Endothelial cell (in vitro differentiated cells): ENCODE data around the gene CCDC134. TPM values are rescaled to one million over a fixed set of nuclear protein-coding genes. Genes with fewer than 3 reads are reported as not detected.

ENCODE experiments used
- DNase-seq: peaks from one replicate; pipeline ENCODE4 v3.0.0; 2021; ENCODE audit warnings: low spot score
- H3K27ac Mint-ChIP-seq: one replicate; pipeline ENCODE4 v1.8.0; 2021; ENCODE audit warnings: mixed read lengths, inconsistent platforms; ENCODE audit not compliant: unreplicated experiment
- H3K27me3 Mint-ChIP-seq: one replicate; pipeline ENCODE4 v1.8.0; 2021; ENCODE audit warnings: mild to moderate bottlenecking, moderate library complexity, mixed read lengths, inconsistent platforms; ENCODE audit not compliant: unreplicated experiment
- H3K36me3 Mint-ChIP-seq: one replicate; pipeline ENCODE4 v1.8.0; 2021; ENCODE audit warnings: mild to moderate bottlenecking, low read depth, mixed read lengths, inconsistent platforms; ENCODE audit not compliant: unreplicated experiment
- H3K4me1 Mint-ChIP-seq: one replicate; pipeline ENCODE4 v1.8.0; 2021; ENCODE audit warnings: mild to moderate bottlenecking, mixed read lengths, inconsistent platforms; ENCODE audit not compliant: unreplicated experiment
- H3K4me3 Mint-ChIP-seq: one replicate; pipeline ENCODE4 v1.8.0; 2021; ENCODE audit warnings: mild to moderate bottlenecking, mixed read lengths, inconsistent platforms; ENCODE audit not compliant: unreplicated experiment
- H3K9me3 Mint-ChIP-seq: one replicate; pipeline ENCODE4 v1.8.0; 2021; ENCODE audit warnings: mixed read lengths, inconsistent platforms; ENCODE audit not compliant: unreplicated experiment
- CTCF ChIP-seq: fragments of 200-600 bp; sonication (generic); IDR thresholded peaks from one replicate; pipeline ENCODE4 v1.5.0; 2021; ENCODE audit warnings: antibody characterized with exemption; ENCODE audit not compliant: unreplicated experiment
- total RNA-seq: library from RNA; stranded (reverse); fragmentation: NEBNext Ultra II Directional; extraction: Animal tissue kit (Norgen Biotek cat#: 25700); gene quantifications from one replicate; pipeline ENCODE4 v1.2.1, GENCODE V29; 2021; ENCODE audit not compliant: unreplicated experiment

CCDC134 gene
- total RNA-seq, 1 donor from 2014 or later: 8.8 TPM

DNA sequence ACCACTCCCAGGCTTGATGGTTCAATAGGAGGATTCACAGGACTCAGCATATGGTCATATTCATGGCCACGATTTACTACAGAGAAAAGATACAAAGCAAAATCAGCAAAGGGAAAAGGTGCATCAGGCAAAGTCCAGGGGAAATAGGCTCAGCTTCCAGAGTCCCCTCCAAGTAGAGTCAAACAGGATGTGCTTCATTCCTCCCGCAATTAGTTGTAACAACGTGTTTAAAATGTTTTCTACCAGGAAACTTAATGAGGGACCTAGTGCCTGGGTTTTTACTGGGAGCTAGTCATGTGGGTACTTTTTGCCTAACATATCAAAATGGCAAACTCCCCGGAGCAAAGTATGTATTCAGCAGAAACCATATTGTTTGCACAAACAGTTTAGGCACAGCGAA lies 17.5 kb downstream of the CCDC134 start:
- no peaks in the 10 kb centered on the region for H3K9me3 Mint-ChIP-seq
- peaks cover 3% of the 10 kb centered on the region for H3K36me3 Mint-ChIP-seq
- no peak for TF ChIP-seq CTCF
- no peak overlapping the region for H3K27ac Mint-ChIP-seq
- DNase-seq: no peak
- H3K4me3 Mint-ChIP-seq: no peak overlapping the region
- peaks cover 9% of the 10 kb centered on the region for H3K27me3 Mint-ChIP-seq
- peaks cover 25% of the 10 kb centered on the region for H3K4me1 Mint-ChIP-seq

DNA sequence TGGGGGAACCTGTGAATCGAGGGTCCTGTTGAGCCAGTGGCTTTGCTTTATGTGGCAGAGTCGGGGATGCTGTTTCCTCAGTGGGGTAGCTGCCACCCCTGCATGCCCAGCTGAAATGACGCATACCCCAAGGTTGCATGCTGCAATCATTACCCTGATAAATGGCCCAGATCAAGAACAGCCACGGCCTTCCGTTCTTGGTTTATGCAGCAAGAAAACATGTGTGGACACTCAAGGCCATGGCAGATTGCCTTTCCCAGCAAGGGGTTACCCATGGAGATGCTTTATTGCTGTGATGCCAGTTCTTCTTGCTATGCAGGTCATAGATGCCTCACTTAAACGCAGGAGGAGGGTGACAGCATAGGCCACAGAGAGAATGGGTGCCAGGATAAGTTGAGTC lies 18.1 kb downstream of the CCDC134 start:
- Mint-ChIP-seq H3K9me3 (no peaks in the 10 kb centered on the region), H3K4me1 (peaks cover 25% of the 10 kb centered on the region), H3K4me3 (no peak overlapping the region), H3K27me3 (peaks cover 9% of the 10 kb centered on the region), H3K36me3 (peaks cover 3% of the 10 kb centered on the region), H3K27ac (no peak overlapping the region)
- TF ChIP-seq CTCF: no peak
- no peak for DNase-seq

- peaks cover 9% of the 10 kb centered on the region for H3K27me3 Mint-ChIP-seq
- peaks cover 30% of the 10 kb centered on the region for H3K4me1 Mint-ChIP-seq
- peaks cover 3% of the 10 kb centered on the region for H3K36me3 Mint-ChIP-seq
- H3K4me3 Mint-ChIP-seq: no peak overlapping the region
- no peaks in the 10 kb centered on the region for H3K9me3 Mint-ChIP-seq
- H3K27ac Mint-ChIP-seq: no peak overlapping the region
- DNase-seq: no peak
- no peak for TF ChIP-seq CTCF
Measured at GRCh38 chr22:41819257-41819656, 18.8 kb downstream of the CCDC134 start.

DNA sequence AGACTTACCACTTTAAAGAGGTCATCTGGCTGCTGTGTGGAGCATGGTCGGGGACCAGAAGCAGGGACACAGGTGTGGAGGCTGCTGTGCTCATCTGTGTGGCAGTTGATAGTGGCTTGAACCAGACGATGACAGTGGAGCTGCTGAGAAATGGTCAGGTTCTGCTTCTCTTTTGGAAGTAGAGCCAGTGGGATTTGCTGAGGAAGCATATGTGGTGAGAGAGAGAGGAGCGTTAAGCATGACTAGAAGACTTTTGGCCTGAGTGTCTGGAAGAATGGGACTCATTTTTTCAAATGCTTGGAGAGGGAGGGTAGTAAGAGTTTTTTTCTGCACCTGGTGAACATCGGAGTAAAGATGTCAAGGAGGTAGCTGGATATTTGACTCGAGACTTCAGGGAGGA lies 20.0 kb downstream of the CCDC134 start:
- Mint-ChIP-seq H3K4me1 (peaks cover 42% of the 10 kb centered on the region), H3K4me3 (peak overlapping the region; percentile 48), H3K9me3 (no peaks in the 10 kb centered on the region), H3K27ac (peak overlapping the region; percentile 3), H3K36me3 (peaks cover 5% of the 10 kb centered on the region), H3K27me3 (peaks cover 11% of the 10 kb centered on the region)
- no peak for DNase-seq
- no peak for TF ChIP-seq CTCF

DNA sequence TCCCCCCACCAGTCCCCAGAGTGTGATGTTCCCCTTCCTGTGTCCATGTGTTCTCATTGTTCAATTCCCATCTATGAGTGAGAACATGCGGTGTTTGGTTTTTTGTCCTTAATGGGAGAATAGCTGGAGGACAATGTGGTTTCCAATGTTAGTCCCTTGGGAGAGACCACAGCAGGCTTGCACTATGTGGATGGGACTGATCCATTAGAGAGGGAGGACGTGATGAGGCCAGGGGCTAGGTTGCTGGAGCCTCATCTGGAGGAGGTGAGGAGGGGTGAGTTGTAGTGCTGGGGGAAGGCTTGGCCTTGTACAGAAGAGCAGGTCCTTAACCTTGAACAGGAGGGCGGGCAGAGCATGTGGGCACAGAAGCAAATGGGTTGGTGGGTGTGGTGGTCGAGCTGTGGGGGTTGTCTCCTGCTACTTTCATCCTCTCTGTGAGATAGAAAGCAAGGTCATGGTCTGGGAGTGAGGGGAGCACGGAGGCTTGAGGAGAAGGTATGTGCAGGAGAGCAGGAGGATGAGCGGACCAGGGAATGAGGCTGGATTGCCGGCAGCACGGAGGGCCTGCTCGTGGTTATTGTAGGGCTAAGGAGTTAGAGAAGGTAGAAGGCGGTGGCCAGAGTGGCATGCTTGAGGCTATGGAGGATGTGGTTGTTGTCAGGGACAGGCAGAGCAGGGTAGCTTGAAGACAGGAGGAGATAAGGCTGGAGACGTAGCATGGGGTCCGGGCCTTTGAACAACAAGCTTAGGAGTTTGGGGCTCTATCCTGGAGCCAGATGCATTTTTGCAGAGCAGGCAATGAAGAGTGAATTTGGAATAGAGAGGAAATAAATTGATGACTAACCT lies 21.2 kb downstream of the CCDC134 start:
- Mint-ChIP-seq H3K4me3 (peak overlapping the region; percentile 28), H3K27ac (peak overlapping the region; percentile 43)

More for the DNA sequence above, 21.2 kb downstream of the CCDC134 start:
- Mint-ChIP-seq H3K4me1 (peaks cover 50% of the 10 kb centered on the region), H3K27me3 (peaks cover 12% of the 10 kb centered on the region), H3K36me3 (peaks cover 7% of the 10 kb centered on the region), H3K9me3 (no peaks in the 10 kb centered on the region)
- TF ChIP-seq CTCF: no peak
- no peak for DNase-seq
